Mesenchymal stem cell (in vitro differentiated cells and primary cell): ENCODE measurements around the gene SLC12A5.

Experiments
- DNase-seq: peaks from one replicate; pipeline ENCODE4 v3.0.0-alpha.2; 2013
- H2AFZ ChIP-seq: one replicate; pipeline ENCODE4 v1.6.1; 2013; ENCODE audit warnings: low read depth, mild to moderate bottlenecking, control low read depth, inconsistent platforms, low read length, moderate library complexity
- H2AK5ac ChIP-seq: 2 replicates; pipeline ENCODE4 v1.6.1; 2013; ENCODE audit warnings: low read length, moderate library complexity, mild to moderate bottlenecking, inconsistent platforms; ENCODE audit not compliant: severe bottlenecking
- H2BK120ac ChIP-seq: one replicate; pipeline ENCODE4 v1.6.1; 2013; ENCODE audit warnings: low read depth, mild to moderate bottlenecking, inconsistent platforms, low read length, moderate library complexity
- H2BK12ac ChIP-seq, 2 experiments: one replicate each; pipeline ENCODE4 v1.6.1; 2013; ENCODE audit warnings: inconsistent platforms in 2 of 2, low read length in 2 of 2, mild to moderate bottlenecking in 2 of 2, moderate library complexity in 2 of 2, control low read depth in 1 of 2
- H2BK15ac ChIP-seq: one replicate; pipeline ENCODE4 v1.6.1; 2013; ENCODE audit warnings: mild to moderate bottlenecking, low read depth, inconsistent platforms; ENCODE audit not compliant: poor library complexity, severe bottlenecking
- H2BK5ac ChIP-seq: 2 replicates; pipeline ENCODE4 v1.6.1; 2013; ENCODE audit warnings: low read depth, mild to moderate bottlenecking, low read length, control low read depth, inconsistent platforms; ENCODE audit not compliant: poor library complexity, severe bottlenecking
- H3K14ac ChIP-seq, 2 experiments: one replicate each; pipeline ENCODE4 v1.6.1; 2013; ENCODE audit warnings: inconsistent platforms in 2 of 2, low read length in 2 of 2, control low read depth in 1 of 2, mild to moderate bottlenecking in 1 of 2, moderate library complexity in 1 of 2
- H3K18ac ChIP-seq, 2 experiments: one replicate each; pipeline ENCODE4 v1.6.1; 2013; ENCODE audit warnings: inconsistent platforms in 2 of 2, low read length in 2 of 2, control low read depth in 1 of 2, low read depth in 1 of 2, mild to moderate bottlenecking in 1 of 2
- H3K23ac ChIP-seq, 2 experiments: one replicate each; pipeline ENCODE4 v1.6.1; 2013; ENCODE audit warnings: inconsistent platforms in 2 of 2, low read length in 2 of 2, mild to moderate bottlenecking in 2 of 2, moderate library complexity in 2 of 2, control low read depth in 1 of 2
- H3K27ac ChIP-seq: 2 replicates; pipeline ENCODE4 v1.5.1; 2013; ENCODE audit warnings: mild to moderate bottlenecking, moderate library complexity, low read length, control low read depth, inconsistent platforms; ENCODE audit not compliant: poor library complexity, severe bottlenecking
- H3K27me3 ChIP-seq, 2 experiments: 2 replicates each; pipeline versions ENCODE4 v1.6.1 to v1.7.0; 2013; ENCODE audit warnings: low read length in 2 of 2, mild to moderate bottlenecking in 2 of 2, moderate library complexity in 2 of 2, control low read depth in 1 of 2, inconsistent platforms in 1 of 2; ENCODE audit not compliant: control insufficient read depth in 1 of 2, insufficient read depth in 1 of 2
- H3K36me3 ChIP-seq, 2 experiments: 2 replicates each; pipeline versions ENCODE4 v1.6.1 to v1.7.0; 2013; ENCODE audit warnings: low read length in 2 of 2, control low read depth in 1 of 2, inconsistent platforms in 1 of 2, low read depth in 1 of 2, mild to moderate bottlenecking in 1 of 2; ENCODE audit not compliant: insufficient read depth in 2 of 2, control insufficient read depth in 1 of 2
- H3K4ac ChIP-seq, 2 experiments: one replicate each; pipeline ENCODE4 v1.6.1; 2013; ENCODE audit warnings: inconsistent platforms in 2 of 2, low read length in 2 of 2, mild to moderate bottlenecking in 2 of 2, moderate library complexity in 2 of 2, control low read depth in 1 of 2, low read depth in 1 of 2
- H3K4me1 ChIP-seq: 2 replicates; pipeline ENCODE4 v1.6.1; 2013; ENCODE audit warnings: low read depth, low read length, control low read depth; ENCODE audit not compliant: control insufficient read depth, insufficient read depth
- H3K4me2 ChIP-seq: 2 replicates; pipeline ENCODE4 v1.6.1; 2013; ENCODE audit warnings: low read length, mild to moderate bottlenecking, inconsistent platforms; ENCODE audit not compliant: poor library complexity, severe bottlenecking
- H3K4me3 ChIP-seq, 2 experiments: 2 replicates each; pipeline versions ENCODE4 v1.5.1 to v1.7.0; 2013; ENCODE audit warnings: low read length in 2 of 2, mild to moderate bottlenecking in 2 of 2, control low read depth in 1 of 2, low read depth in 1 of 2; ENCODE audit not compliant: insufficient read depth in 1 of 2
- H3K79me1 ChIP-seq: replicated peaks from 2 replicates; pipeline ENCODE4 v1.6.1; 2013; ENCODE audit warnings: mild to moderate bottlenecking, control low read depth, low read length, inconsistent platforms; ENCODE audit not compliant: poor library complexity, severe bottlenecking
- H3K9ac ChIP-seq: 2 replicates; pipeline ENCODE4 v1.7.0; 2013; ENCODE audit warnings: mild to moderate bottlenecking, low read length, moderate library complexity
- H3K9me3 ChIP-seq: 2 replicates; pipeline ENCODE4 v1.7.0; 2013; ENCODE audit warnings: mild to moderate bottlenecking, low read length; ENCODE audit not compliant: control insufficient read depth
- H4K8ac ChIP-seq: one replicate; pipeline ENCODE4 v1.6.1; 2013; ENCODE audit warnings: inconsistent platforms, mild to moderate bottlenecking, low read length, moderate library complexity
- H4K91ac ChIP-seq: one replicate; pipeline ENCODE4 v1.6.1; 2013; ENCODE audit warnings: mild to moderate bottlenecking, low read length, inconsistent platforms
- WGBS: methylation state at CpG from one replicate; pipeline ENCODE4 v1.1.7; 2013; ENCODE audit warnings: mixed read lengths; 5-methylcytosine and 5-hydroxymethylcytosine counted together

Gene SLC12A5

GRCh38 chr20:46014517-46015396 is 14.3 kb upstream of the SLC12A5 start:
- Histone ChIP-seq H3K23ac (no peak overlapping the region), H3K27me3 (peaks cover 42 to 91% of the 10 kb centered on the region in 2 experiments), H2BK15ac (no peak overlapping the region), H3K4me1 (peaks cover 4% of the 10 kb centered on the region), H2AK5ac (no peak overlapping the region), H3K9me3 (no peaks in the 10 kb centered on the region), H3K36me3 (no peaks in the 10 kb centered on the region), H2BK5ac (no peak overlapping the region), H3K18ac (no peak overlapping the region), H4K91ac (no peak overlapping the region), H3K27ac (no peak overlapping the region), H2BK120ac (no peak overlapping the region), H3K4me2 (no peak overlapping the region), H3K79me1 (no peaks in the 10 kb centered on the region), H3K4ac (no peak overlapping the region), H3K9ac (no peak overlapping the region), H2AFZ (no peak overlapping the region), H2BK12ac (no peak overlapping the region), H3K4me3 (no peak overlapping the region), H4K8ac (no peak overlapping the region), H3K14ac (no peak overlapping the region)
- 78% methylated on average over 6 of the region's 7 CpGs for WGBS
- no peak for DNase-seq

GRCh38 chr20:46017272-46017671 is 11.7 kb upstream of the SLC12A5 start:
- no peak overlapping the region for H2BK120ac ChIP-seq
- H4K91ac ChIP-seq = no peak overlapping the region
- H4K8ac ChIP-seq = no peak overlapping the region
- H3K27ac ChIP-seq = no peak overlapping the region
- H2AFZ ChIP-seq = no peak overlapping the region
- no peak overlapping the region for H3K4ac ChIP-seq
- H3K4me2 ChIP-seq = no peak overlapping the region
- H3K4me1 ChIP-seq = peaks cover 14% of the 10 kb centered on the region
- 40% methylated on average over 3 of the region's 4 CpGs for WGBS
- no peak overlapping the region for H2BK15ac ChIP-seq
- no peak overlapping the region for H3K9ac ChIP-seq
- no peak overlapping the region for H3K4me3 ChIP-seq
- H3K23ac ChIP-seq = no peak overlapping the region
- no peak overlapping the region for H2BK12ac ChIP-seq
- H2BK5ac ChIP-seq = no peak overlapping the region
- no peaks in the 10 kb centered on the region for H3K9me3 ChIP-seq
- H3K36me3 ChIP-seq = no peaks in the 10 kb centered on the region
- no peak overlapping the region for H3K14ac ChIP-seq
- peaks cover 61 to 84% of the 10 kb centered on the region in 2 experiments for H3K27me3 ChIP-seq
- DNase-seq = no peak
- no peaks in the 10 kb centered on the region for H3K79me1 ChIP-seq
- H3K18ac ChIP-seq = no peak overlapping the region
- H2AK5ac ChIP-seq = no peak overlapping the region

GRCh38 chr20:46018112-46018511 is 10.9 kb upstream of the SLC12A5 start:
- Histone ChIP-seq H3K9ac (no peak overlapping the region), H2BK15ac (no peak overlapping the region), H3K4me2 (no peak overlapping the region), H3K36me3 (no peaks in the 10 kb centered on the region), H3K14ac (no peak overlapping the region), H3K18ac (no peak overlapping the region), H3K23ac (no peak overlapping the region), H3K27ac (no peak overlapping the region), H3K4me3 (no peak overlapping the region), H3K79me1 (no peaks in the 10 kb centered on the region), H4K91ac (no peak overlapping the region), H3K4ac (no peak overlapping the region), H3K9me3 (no peaks in the 10 kb centered on the region), H2AK5ac (no peak overlapping the region), H2AFZ (no peak overlapping the region), H4K8ac (no peak overlapping the region), H2BK5ac (no peak overlapping the region), H3K4me1 (peaks cover 20% of the 10 kb centered on the region), H2BK120ac (no peak overlapping the region), H2BK12ac (no peak overlapping the region), H3K27me3 (peaks cover 69 to 82% of the 10 kb centered on the region in 2 experiments)
- no peak for DNase-seq
- WGBS = 69% methylated on average over 4 of the region's 4 CpGs

GRCh38 chr20:46018611-46019010 is 10.4 kb upstream of the SLC12A5 start:
- 61% methylated on average over 6 of the region's 6 CpGs for WGBS

More at GRCh38 chr20:46018611-46019010, 10.4 kb upstream of the SLC12A5 start:
- Histone ChIP-seq H3K23ac (no peak overlapping the region), H3K4me2 (no peak overlapping the region), H2AFZ (no peak overlapping the region), H3K18ac (no peak overlapping the region), H3K9ac (no peak overlapping the region), H2BK5ac (no peak overlapping the region), H3K9me3 (no peaks in the 10 kb centered on the region), H2BK120ac (no peak overlapping the region), H2AK5ac (no peak overlapping the region), H4K8ac (no peak overlapping the region), H2BK12ac (no peak overlapping the region), H3K14ac (no peak overlapping the region), H3K4ac (no peak overlapping the region), H3K79me1 (no peaks in the 10 kb centered on the region), H3K4me1 (peaks cover 20% of the 10 kb centered on the region), H4K91ac (no peak overlapping the region), H3K36me3 (no peaks in the 10 kb centered on the region), H3K27me3 (peaks cover 70 to 82% of the 10 kb centered on the region in 2 experiments), H3K27ac (no peak overlapping the region), H2BK15ac (no peak overlapping the region), H3K4me3 (no peak overlapping the region)
- DNase-seq = no peak
